Epidermal melanocyte (primary cell): ENCODE measurements around the gene MAMLD1.

Source experiments
- DNase-seq: peaks from one replicate; pipeline ENCODE4 v3.0.0; 2011; ENCODE audit warnings: low spot score; ENCODE audit not compliant: insufficient read length

MAMLD1 gene

DNA sequence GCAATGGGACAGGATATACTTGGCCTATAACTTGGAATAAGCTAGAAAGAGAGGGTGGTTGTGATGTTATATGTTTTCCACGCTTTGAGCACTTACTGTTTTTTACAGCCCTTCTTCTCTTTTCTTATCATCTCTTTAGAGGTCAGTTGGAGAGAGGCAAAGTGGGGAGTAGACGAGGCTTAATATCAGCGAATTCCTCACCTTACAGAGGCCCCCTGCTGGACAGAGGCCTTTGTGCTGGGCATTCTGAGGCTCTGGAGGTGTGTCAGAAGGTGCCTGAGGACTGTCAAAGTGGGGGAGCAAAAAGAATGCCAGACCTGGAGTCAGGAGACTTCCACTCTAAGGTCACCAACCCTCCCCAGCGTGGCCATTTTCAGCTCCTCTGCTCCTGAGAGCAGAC lies 42.5 kb downstream of the MAMLD1 start:
- no peak for DNase-seq

- no peak for DNase-seq
These were observed 43.5 kb downstream of the MAMLD1 start for GRCh38 chrX:150406596-150406995.

DNA sequence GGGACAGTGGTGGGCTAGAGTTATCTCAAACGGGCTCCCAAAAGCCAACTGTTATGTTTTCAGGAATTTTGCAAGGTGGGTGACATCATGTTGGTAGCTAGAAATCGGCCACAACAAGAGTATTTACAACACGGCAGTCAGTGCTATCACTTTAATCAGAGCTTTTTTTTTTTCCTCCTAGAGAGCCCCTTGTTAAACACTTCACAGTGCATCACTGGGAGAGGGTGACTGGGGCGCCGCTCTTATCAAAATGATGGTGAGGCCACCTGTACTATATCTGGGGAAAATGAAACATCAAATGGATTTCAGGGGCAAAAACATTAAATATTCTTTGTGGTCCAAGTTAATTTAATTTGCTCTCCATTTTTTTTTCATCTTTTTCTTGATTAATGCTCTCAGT lies 44.9 kb downstream of the MAMLD1 start:
- DNase-seq = no peak

DNA sequence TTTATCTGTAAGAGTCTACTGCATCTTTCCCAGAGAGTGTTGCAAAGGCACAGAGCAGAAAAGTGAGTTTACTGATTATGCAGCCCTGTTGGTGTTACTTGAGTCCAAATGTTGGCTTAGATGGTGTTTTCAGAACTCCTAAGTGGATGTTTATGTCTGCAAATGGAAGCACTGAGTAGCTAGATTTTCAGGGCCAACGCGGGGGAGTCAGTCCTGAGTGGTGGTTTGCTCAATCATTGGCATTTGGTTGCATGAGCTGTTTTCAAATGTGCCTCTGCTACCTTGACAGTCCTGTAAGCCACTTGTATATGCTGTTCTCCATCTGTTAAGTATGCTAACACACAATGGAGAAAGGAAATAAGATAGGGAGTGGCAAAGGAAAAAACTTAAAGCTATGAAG lies 45.4 kb downstream of the MAMLD1 start:
- no peak for DNase-seq

DNA sequence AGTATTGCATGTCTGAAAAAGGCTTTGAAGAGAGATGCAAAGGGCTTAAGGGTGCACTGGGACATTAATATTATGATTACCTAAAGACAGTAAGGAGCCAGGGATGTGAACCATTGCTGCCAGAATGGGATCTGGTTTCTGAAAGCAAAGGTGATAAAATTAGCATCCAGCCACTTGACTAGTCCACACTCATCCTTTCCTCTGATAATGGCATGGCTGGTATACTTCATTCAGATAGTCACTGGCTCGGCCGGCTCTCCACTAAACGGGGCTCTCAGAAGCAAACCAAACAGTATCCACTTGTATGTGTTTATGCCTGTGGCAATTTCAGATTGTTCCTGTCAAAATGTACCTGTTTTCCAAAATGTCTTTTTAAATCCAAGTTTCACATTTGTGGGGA lies 46.4 kb downstream of the MAMLD1 start:
- no peak for DNase-seq

GRCh38 chrX:150409964-150410363 lies 46.8 kb downstream of the MAMLD1 start:
- DNase-seq = no peak

GRCh38 chrX:150410513-150410912 lies 47.4 kb downstream of the MAMLD1 start:
- DNase-seq = no peak

GRCh38 chrX:150411656-150412055 lies 48.5 kb downstream of the MAMLD1 start:
- DNase-seq = no peak

DNA sequence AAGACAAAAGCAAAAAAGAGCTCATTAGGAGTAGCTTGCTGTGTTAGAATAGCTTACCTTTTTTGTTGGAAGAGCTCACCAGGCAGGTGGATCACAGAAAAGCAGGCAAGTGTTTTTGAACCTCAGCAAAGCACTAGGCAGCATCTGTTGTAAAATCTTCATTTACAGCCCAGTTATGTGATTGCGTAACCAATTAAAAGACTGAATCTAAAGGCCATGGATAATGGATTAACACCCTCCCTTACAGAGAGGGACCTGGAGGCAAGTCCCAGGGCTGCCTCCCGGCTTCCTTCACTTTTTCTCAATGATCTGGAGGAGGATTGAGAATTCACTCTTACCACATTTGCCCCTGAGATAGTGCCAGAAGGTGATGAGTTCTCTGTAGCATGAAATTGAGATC lies 51.1 kb downstream of the MAMLD1 start:
- DNase-seq = no peak

DNA sequence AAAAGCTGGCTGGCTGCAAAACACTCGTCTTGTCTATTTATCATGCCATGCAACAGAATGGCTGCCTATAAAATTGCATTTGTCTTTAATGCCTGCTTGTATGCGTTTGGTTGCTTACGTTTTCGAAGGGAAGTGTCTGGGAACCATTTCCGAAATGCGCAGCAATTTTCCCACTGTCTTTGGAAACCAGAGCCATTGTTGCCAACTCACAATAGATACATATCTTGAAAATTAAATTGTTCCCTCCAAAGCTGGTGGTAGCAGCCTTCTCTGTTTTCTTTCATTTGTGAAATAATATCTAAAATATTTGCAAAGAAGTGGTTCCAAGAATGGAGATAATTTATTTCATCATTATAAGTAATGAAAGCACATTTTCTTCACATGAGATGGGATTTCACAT lies 53.4 kb downstream of the MAMLD1 start:
- no peak for DNase-seq

- no peak for DNase-seq
These were observed 58.7 kb downstream of the MAMLD1 start for GRCh38 chrX:150421816-150422215.

DNA sequence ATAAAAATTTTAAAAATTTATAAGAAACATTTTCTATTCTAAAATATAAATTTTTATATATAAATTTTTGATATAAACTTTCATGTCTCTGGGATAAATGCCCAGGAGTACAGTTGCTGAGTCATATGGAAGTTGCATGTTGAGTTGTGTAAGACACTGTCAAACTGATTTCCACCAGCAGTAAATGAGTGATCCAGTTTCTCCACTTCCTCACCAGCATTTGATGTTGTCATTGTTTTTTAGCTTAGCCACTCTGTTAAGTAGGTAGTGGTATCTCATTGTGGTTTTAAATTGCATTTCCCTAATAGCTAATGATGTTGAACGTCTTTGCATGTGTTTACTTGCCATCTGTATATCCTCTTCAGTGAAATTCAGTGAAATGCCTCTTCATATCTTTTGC lies 66.5 kb downstream of the MAMLD1 start:
- DNase-seq = no peak

GRCh38 chrX:150436195-150436594 lies 73.1 kb downstream of the MAMLD1 start:
- DNase-seq = no peak

GRCh38 chrX:150438165-150438564 lies 75.0 kb downstream of the MAMLD1 start:
- DNase-seq = no peak

GRCh38 chrX:150446151-150446550 lies 83.0 kb downstream of the MAMLD1 start:
- DNase-seq = no peak

DNA sequence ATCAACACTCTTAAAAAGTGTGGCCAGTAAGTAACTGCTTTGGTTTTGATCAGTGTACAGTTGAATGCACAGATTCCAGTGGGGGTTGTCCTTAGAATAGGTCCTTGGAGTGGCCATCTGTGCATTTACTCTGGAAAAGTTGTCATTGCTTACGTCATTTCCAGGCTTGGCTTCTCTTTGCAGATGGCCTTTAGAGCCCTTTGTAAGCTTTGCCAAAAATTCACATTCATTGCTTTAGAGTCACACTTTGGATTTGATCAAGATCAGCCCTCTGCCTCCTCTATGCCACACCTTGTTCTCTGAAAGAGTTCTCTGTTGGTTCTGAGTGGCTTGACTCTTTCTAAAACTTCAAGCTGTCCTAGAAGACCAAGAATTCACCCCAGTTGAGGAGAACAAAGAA lies 83.9 kb downstream of the MAMLD1 start:
- DNase-seq = no peak

GRCh38 chrX:150449313-150449712 lies 86.2 kb downstream of the MAMLD1 start:
- no peak for DNase-seq

DNA sequence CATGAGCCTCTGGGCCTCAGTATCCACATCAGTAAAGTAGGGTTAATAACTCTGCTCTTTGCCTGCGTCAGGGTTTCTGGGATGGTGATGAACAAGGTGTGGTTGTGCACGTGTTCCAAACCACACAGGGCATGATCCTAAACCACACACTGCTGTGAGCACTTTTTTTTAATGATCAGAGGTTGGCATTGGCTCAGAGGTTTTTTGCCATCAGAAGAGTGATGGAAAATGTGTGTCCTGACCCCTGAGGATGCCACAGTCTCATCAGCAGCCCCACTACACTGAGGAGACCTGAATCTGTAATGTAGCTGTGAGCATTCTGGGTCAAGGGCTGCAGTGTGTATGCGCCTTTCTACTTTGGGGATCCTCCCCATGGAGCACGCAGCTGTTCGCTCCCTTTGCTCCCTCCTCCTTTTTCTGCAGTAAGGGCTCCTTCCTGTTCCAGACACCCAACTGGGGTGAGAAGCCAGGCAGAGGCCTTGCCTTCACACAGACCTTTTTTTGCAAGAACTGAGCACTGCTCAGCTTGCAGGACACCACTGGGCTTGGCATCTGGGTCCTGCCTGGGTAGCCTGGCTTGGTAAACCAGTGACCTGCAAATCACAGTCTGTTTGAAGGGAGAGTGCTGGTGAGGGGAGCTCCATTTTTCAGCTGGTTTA lies 87.5 kb downstream of the MAMLD1 start:
- no peak for DNase-seq

GRCh38 chrX:150451953-150452352 lies 88.8 kb downstream of the MAMLD1 start:
- no peak for DNase-seq

DNA sequence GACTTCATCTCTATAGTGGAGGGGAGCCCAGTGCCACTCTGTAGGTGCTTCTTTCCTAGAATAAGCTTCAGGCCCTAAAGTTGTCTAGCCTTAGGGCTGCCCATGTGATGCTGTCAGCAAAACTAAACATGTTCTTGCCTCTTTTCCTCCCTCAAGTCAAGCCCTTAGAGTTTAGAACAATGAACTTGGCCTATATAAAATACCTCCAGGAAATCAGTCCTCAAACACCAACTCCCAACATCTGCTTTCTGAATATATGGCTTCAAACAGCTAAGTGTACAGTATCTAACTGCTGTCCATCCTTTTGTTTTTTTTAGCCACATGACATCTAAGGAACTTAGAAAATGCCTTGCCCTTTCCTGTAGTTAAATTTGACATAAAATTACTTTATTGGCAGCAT lies 91.0 kb downstream of the MAMLD1 start:
- no peak for DNase-seq

DNA sequence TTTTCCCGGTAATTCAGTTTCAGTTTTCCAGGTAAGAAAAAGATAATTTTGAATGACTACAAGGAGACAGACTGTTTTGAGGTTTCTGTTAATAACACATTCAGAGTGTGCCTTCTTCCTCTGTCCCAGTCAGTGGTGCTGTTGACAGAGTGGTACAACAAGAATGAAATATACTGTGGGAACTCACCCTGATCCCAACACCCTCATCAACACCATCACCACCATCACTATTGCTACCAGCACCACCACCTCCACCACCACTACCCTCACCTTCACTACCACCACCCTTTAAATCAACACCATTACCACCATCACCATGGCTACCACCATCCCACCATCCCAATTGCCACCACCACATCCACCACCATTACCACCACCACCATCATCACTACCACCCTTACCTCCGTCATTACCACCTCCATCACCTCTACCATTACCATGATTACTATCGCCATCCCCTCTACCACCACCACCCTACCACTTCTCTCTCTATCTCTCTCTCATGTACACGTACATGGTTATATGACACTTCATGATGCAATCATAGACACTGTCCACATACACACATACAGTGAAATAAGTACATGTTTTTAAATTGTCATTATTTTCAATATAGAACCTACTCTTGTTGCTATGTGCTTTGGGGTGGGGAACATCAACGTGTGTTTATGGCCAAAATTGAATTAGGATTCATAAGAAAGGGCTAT lies 91.5 kb downstream of the MAMLD1 start:
- DNase-seq = no peak

GRCh38 chrX:150455215-150455608 lies 92.1 kb downstream of the MAMLD1 start:
- DNase-seq = no peak

DNA sequence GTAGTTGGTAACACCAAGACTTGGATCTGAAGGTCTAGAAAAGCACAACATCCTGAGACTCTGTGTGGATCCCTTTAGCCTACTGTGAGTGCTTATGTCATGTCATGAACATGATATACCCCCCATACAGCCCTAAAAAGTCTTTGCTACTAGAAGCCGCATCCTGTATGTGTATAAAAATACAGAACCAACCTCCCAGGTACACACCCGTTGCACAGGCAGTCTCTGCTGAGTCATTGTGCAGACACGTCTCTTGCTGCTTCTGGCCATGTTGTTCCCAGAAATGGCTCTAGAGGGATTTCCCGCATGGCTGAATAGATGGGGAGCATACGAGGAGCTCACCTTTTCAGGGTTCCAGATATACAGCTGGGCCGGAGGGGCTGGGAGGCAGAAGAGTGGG lies 93.3 kb downstream of the MAMLD1 start:
- DNase-seq = no peak
